BJ (cell line): ENCODE data around the gene LRPAP1. TPM values are rescaled to one million over a fixed set of nuclear protein-coding genes. Genes with fewer than 3 reads are reported as not detected.

Source experiments
- CTCF ChIA-PET: fragments of 350-600 bp; formaldehyde crosslinking; extraction: SDS; loops from one replicate; lab custom pipeline; 2021; ENCODE audit warnings: antibody characterized with exemption, inconsistent platforms; lab: Yijun Ruan, JAX
- POLR2A ChIA-PET: fragments of 300-600 bp; sonication (Branson Sonifier 250); formaldehyde crosslinking; extraction: SDS; loops from one replicate; lab custom pipeline; 2021; ENCODE audit warnings: antibody characterized with exemption; lab: Charles Lee
- DNase-seq: peaks from one replicate; pipeline ENCODE4 v3.0.0-alpha.2; 2011; ENCODE audit warnings: low read depth
- H3K27me3 ChIP-seq: 2 replicates; pipeline ENCODE4 v1.6.0; 2011; ENCODE audit warnings: low read length; ENCODE audit not compliant: control insufficient read depth, insufficient read depth
- H3K36me3 ChIP-seq: 2 replicates; pipeline ENCODE4 v1.5.1; 2011; ENCODE audit warnings: low read length; ENCODE audit not compliant: control insufficient read depth, insufficient read depth
- H3K4me3 ChIP-seq: 2 replicates; pipeline ENCODE4 v1.5.1; 2011; ENCODE audit warnings: low read depth, mild to moderate bottlenecking, control low read depth, low read length
- polyA plus RNA-seq: library from polyadenylated mRNA; depleted of rRNA; stranded (reverse); fragments of >200 nt; gene quantifications from 2 replicates; pipeline ENCODE4 v1.2.3, GENCODE V29; 2011
- TF ChIP-seq, protein P1 (sequence below): IDR thresholded peaks from 2 replicates; pipeline ENCODE4 v1.5.1; 2011; ENCODE audit warnings: low read depth, mild to moderate bottlenecking, control low read depth, inconsistent platforms, low read length, moderate library complexity; ENCODE audit not compliant: insufficient read depth

The LRPAP1 gene
- polyA plus RNA-seq, 1 experiment = 275 TPM

DNA sequence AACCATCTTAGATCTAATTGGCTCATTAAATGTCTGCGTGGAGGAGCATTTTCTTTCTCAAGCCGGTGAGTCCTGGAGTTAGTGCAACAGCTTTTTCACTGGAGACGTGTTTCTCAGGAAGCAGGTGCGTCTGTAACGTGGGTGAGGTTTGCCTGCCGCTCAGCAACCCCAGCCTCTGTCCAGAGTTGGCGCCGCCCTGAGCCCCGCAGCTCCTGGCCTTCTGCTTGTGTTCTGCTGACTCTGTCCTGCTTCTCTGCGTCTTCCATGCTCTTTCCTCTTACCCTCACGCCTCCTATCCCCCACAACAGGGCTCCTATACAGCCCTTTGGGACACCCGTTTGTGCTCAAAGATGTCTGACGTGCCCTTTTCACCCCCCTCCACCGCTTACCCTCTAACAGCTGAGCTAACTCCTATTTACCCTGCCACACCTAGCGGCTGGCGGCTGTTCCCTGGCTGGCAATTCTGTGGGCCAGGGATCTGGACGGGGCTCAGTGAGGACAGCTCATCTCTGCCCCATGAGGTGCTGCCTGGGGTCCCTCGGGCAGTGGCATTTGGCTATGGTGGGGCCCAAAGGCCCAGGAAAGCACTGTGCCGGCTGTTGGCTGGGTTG is 50.3 kb downstream of the LRPAP1 start:
- TF ChIP-seq, protein P1, sequence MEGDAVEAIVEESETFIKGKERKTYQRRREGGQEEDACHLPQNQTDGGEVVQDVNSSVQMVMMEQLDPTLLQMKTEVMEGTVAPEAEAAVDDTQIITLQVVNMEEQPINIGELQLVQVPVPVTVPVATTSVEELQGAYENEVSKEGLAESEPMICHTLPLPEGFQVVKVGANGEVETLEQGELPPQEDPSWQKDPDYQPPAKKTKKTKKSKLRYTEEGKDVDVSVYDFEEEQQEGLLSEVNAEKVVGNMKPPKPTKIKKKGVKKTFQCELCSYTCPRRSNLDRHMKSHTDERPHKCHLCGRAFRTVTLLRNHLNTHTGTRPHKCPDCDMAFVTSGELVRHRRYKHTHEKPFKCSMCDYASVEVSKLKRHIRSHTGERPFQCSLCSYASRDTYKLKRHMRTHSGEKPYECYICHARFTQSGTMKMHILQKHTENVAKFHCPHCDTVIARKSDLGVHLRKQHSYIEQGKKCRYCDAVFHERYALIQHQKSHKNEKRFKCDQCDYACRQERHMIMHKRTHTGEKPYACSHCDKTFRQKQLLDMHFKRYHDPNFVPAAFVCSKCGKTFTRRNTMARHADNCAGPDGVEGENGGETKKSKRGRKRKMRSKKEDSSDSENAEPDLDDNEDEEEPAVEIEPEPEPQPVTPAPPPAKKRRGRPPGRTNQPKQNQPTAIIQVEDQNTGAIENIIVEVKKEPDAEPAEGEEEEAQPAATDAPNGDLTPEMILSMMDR = no peak
- no peak overlapping the region for H3K4me3 ChIP-seq
- H3K36me3 ChIP-seq = no peaks in the 10 kb centered on the region
- DNase-seq = no peak
- H3K27me3 ChIP-seq = no peaks in the 10 kb centered on the region; the same call in 1 of the 2 replicates
- ChIA-PET CTCF (interaction anchor here (0.6 to 3.1 kb wide), 15 partner anchors 10 to 399 kb away, joined by 3 to 22 read pairs (median 4); no protein-coding TSS in a partner anchor), POLR2A (no interaction called here)

DNA sequence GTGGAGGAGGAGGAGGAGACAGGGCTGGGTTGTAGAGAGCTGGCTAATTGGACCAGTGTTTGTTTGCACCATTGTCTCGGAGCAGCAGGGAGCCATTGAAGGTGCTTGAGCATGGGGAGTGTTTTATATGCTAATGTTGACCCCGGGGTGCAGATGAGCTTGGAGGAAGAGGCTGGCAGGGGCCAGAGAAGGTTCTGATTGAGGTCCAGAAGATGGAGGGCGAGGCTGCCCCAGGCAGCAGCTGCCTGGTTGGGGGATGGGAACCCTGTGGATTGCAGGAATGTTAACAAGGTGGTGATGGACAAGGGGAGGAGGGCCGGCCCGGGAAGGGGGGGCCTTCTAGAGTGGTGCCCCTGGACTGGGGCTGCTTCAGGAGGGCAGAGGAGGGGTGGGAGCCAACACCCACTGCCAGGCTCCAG is 51.1 kb downstream of the LRPAP1 start:
- Histone ChIP-seq H3K36me3 (no peaks in the 10 kb centered on the region), H3K4me3 (no peak overlapping the region), H3K27me3 (no peaks in the 10 kb centered on the region; the same call in 1 of the 2 replicates)
- DNase-seq = no peak
- CTCF ChIA-PET = interaction anchor here (0.6 to 3.1 kb wide), 35 partner anchors 8 to 1296 kb away, joined by 3 to 22 read pairs (median 3); partner anchors contain the start of gene DOK7
- POLR2A ChIA-PET = no interaction called here
- TF ChIP-seq, protein P1 = no peak

DNA sequence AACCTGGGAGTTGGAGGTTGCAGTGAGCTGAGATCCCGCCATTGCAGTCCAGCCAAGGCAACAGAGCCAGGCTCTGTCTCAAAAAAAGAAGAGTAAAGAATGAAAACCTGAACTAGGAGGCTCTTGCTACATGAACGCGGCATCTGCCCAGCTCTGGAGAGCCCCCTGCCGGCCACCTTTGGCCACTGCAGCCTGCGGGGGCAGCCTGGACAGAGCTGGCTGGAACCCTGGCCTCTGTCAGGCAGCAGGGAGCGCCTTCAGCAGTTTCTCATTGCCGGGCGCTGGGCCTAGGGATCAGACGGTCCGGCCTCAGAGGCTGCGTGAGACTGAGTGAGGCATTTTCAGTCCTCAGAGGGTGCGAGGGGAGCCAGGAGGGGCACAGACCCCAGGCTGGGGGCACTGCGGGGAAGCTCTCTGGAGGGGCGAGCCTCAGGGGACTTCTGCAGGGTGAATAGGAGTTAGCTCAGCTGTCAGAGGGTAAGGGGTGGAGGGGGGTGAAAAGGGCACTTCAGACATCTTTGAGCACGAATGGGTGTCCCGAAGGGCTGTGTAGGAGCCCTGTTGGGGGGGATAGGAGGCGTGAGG is 51.6 kb downstream of the LRPAP1 start:
- Histone ChIP-seq H3K27me3 (no peaks in the 10 kb centered on the region; the same call in 1 of the 2 replicates), H3K4me3 (no peak overlapping the region), H3K36me3 (no peaks in the 10 kb centered on the region)
- TF ChIP-seq, protein P1 = peak; percentile 100
- CTCF ChIA-PET = interaction anchor here (0.6 to 3.1 kb wide), 42 partner anchors 9 to 1296 kb away, joined by 3 to 22 read pairs (median 3); partner anchors contain the start of gene DOK7
- no peak for DNase-seq
- POLR2A ChIA-PET = no interaction called here

DNA sequence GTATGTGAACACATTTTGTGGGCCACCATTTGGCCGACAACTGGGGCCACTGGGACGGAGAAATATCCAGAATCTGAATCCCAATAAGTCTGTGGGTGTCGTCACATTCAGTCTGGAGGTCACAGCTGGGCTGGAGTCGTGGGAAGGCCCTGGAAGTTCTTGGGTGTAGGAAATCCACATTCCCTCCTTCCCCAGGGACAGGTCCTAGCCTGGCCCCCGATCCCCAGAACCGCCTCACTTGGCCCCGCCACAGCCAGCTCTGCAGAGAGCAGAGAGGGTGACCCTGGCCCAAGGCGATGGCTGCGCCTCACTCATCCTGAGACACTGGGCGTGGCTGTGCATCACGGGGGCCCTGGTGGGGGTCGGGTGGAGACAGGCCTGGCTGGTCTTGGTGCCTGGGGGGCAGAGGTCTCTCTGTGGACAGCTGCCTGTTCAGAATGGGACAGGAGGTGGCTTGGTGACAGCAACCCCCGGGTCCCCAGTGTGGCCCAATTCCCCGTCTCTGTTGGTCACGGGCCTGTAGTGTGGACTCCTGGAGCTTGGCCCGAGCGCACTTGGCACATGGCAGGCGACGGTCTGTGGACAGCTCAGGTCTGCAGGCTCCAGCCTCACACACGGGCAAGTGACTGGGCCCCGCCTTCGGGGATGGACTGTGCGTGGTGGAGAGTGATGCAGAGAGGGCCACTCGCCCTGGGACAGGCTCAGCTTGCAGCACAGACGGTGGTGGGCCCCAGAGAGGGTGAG is 52.7 kb downstream of the LRPAP1 start:
- ChIA-PET POLR2A (no interaction called here), CTCF (interaction anchor here (0.7 to 3.1 kb wide), 17 partner anchors 8 to 462 kb away, joined by 3 to 22 read pairs (median 5); partner anchors contain the start of gene DOK7)
- Histone ChIP-seq H3K27me3 (peaks cover 2% of the 10 kb centered on the region; the same call in 1 of the 2 replicates), H3K36me3 (no peaks in the 10 kb centered on the region), H3K4me3 (no peak overlapping the region)
- TF ChIP-seq, protein P1 = no peak
- no peak for DNase-seq
